Measurements from ENCODE around the gene GJC2.

Gene GJC2

DNA sequence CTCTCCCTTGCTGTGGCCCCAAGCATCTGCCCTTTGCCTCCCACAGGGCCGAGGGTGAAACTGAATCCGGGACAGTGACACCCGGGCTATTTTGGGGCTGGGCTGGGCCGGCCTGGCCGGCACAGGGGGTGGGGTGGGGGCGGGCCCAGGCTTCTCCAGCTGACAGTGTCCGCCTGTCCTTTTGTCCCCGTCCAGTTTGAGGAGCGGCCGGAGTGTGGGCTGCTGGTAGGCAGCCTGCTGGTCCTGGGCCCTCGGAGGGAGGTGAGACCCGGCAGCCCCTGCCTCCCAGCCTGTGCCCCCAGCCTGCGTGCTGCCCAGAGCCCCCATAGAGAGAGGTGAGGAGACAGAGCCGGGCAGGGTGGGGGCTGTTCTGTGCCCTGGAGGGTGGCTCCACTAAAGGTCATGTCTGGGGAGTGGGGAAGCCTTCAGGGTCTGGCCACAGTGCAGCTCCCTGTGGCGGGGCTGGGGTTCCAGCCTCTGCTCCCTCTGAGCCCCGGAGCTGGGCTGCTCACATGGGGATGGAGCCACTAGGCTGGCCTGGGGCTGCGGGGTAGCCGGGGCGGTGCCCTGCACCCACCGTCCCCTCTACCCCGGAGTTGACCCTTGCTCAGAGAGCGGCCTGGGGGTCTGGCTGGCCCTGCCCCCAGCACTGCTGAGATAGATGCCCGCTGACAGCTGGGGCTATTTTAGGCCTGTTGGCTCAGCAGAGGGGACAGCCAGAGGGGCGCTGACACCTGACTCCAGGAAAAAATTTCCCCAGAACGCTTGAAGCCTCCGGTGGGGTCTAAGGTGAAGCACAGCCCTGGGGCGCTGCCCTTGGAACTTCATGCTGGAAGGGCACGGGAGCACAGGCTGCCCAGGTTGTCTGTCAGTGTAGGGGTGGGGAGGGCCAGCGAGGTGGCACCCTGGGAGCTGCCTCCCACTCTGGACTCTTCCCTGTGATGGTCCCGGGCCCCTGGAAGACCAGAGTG, 58.4 kb downstream of the GJC2 start, which contains the start of gene OBSCN:
Gene OBSCN, plus strand, starts transcription at position 194 of the 971 bp plus-strand sequence. CDS start 3,740 bp downstream, outside the sequence.
- H3K4me3 ChIP-seq (ENCODE audit: low read depth, low read length): no peak within 1 kb of the TSS
- peaks cover 7% of the 10 kb centered on the region; the same call in 1 of the 2 replicates for H3K4me1 ChIP-seq (ENCODE audit: control insufficient read depth, insufficient read depth, low read length)
- H3K36me3 ChIP-seq (ENCODE audit: control insufficient read depth, insufficient read depth, low read length): no peaks in the 10 kb centered on the region
- peaks cover 28% of the 10 kb centered on the region for H3K27me3 ChIP-seq (ENCODE audit: control insufficient read depth, insufficient read depth, low read length)
- no peak within 1 kb of the TSS for H3K9ac ChIP-seq (ENCODE audit: low read length)
- H3K27ac ChIP-seq (ENCODE audit: low read depth, low read length): no peak within 1 kb of the TSS
- H3K9me3 ChIP-seq (ENCODE audit: control insufficient read depth, insufficient read depth, low read depth, low read length): no peaks in the 10 kb centered on the region

DNA sequence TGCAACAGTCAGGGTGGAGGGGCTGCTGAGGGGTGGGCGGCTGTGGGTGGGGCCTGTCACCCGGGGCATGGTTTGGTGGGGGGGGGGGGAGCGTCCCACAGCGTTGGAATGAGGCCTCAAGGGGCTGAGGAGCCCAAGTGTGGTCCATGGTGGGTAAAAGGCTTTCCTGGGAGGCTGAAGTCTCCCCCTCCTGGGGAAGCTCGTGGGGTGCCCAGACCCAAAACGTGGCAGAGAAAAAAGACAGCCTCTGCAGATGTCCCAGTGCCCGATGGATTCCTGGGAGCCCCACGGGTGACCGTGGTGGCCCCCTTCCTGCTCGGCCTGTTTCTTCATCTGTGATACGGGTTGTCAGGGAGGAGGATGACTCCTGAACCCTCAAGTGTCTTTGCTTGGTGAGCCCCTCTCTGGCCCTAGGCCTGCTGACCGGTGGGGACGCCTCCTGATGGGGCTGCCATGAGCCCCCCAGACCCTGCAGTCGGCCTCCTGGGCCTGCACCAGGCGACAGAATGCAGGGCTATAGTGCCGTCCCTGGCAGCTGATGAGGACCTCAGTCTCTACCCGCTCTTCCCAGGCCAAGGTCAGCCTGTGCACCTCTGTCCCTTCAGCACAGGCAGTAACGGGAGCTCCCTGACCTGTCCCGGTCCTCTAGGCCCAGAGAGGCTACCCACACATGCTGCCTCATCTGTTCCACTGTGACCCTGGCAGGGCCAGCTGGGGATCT, 59.3 kb downstream of the GJC2 start:
- no peak overlapping the region for H3K27ac ChIP-seq (ENCODE audit: low read depth, low read length)

More for the DNA sequence above, 59.3 kb downstream of the GJC2 start:
- H3K9ac ChIP-seq (ENCODE audit: low read length): no peak overlapping the region
- peaks cover 7% of the 10 kb centered on the region; the same call in 1 of the 2 replicates for H3K4me1 ChIP-seq (ENCODE audit: control insufficient read depth, insufficient read depth, low read length)
- no peak overlapping the region for H3K4me3 ChIP-seq (ENCODE audit: low read depth, low read length)
- H3K9me3 ChIP-seq (ENCODE audit: control insufficient read depth, insufficient read depth, low read depth, low read length): no peaks in the 10 kb centered on the region
- peaks cover 27% of the 10 kb centered on the region for H3K27me3 ChIP-seq (ENCODE audit: control insufficient read depth, insufficient read depth, low read length)
- H3K36me3 ChIP-seq (ENCODE audit: control insufficient read depth, insufficient read depth, low read length): no peaks in the 10 kb centered on the region
